Frontal cortex (tissue), 4 donors: ENCODE data around the gene RAB40C. TPM values are rescaled to one million over a fixed set of nuclear protein-coding genes. Genes with fewer than 3 reads are reported as not detected.

Experiments
- DNase-seq, 2 donors: peaks; one replicate each; pipeline ENCODE4 v3.0.0; 2012; ENCODE audit warnings: low spot score in 2 of 2
- FAIRE-seq: peaks from 2 replicates; lab custom pipeline; 2012; peaks lifted over from hg19 to GRCh38; lab: Jason Lieb, UNC
- total RNA-seq: library from RNA; depleted of rRNA; stranded (reverse); fragments of >200 nt; gene quantifications from one replicate; pipeline ENCODE4 v1.2.3, GENCODE V29; 2014
- donor health status: control.
- donor health status: control.
- donor health status: control.

The RAB40C gene
- total RNA-seq, 1 donor from 2014 or later = 25.3 TPM

GRCh38 chr16:606656-607307, 16.9 kb downstream of the RAB40C start:
- no peak for FAIRE-seq
- DNase-seq = no peak

GRCh38 chr16:608019-608418, 18.2 kb downstream of the RAB40C start:
- no peak for FAIRE-seq
- no peak for DNase-seq

- DNase-seq (no peak), FAIRE-seq (no peak)
These were observed 19.4 kb downstream of the RAB40C start for GRCh38 chr16:609316-609715.

GRCh38 chr16:609984-610383, 20.1 kb downstream of the RAB40C start:
- DNase-seq (no peak), FAIRE-seq (no peak)

- FAIRE-seq (no peak), DNase-seq (peak in 1 of 2 donors; percentile 87)
These were observed 20.9 kb downstream of the RAB40C start for GRCh38 chr16:610513-611381.

GRCh38 chr16:615122-615521, 25.3 kb downstream of the RAB40C start:
- no peak for DNase-seq
- FAIRE-seq = no peak

- DNase-seq (no peak), FAIRE-seq (no peak)
These were observed 27.1 kb downstream of the RAB40C start for GRCh38 chr16:616733-617586.

- FAIRE-seq (no peak), DNase-seq (no peak)
These were observed 28.0 kb downstream of the RAB40C start for GRCh38 chr16:617855-618254.

- FAIRE-seq (no peak), DNase-seq (no peak)
These were observed 29.7 kb downstream of the RAB40C start for GRCh38 chr16:619476-620100.

- no peak for DNase-seq
- no peak for FAIRE-seq
These were observed 31.0 kb downstream of the RAB40C start for GRCh38 chr16:620700-621525.

GRCh38 chr16:621526-622105, 31.8 kb downstream of the RAB40C start:
- no peak for DNase-seq
- FAIRE-seq = no peak

- no peak for FAIRE-seq
- DNase-seq = no peak
These were observed 33.0 kb downstream of the RAB40C start for GRCh38 chr16:622920-623280.

GRCh38 chr16:624526-625070, 34.7 kb downstream of the RAB40C start:
- FAIRE-seq = no peak

GRCh38 chr16:625117-625976, 35.5 kb downstream of the RAB40C start:
- DNase-seq (no peak), FAIRE-seq (no peak)

More at GRCh38 chr16:624526-625070, 34.7 kb downstream of the RAB40C start:
- peak in 1 of 2 donors; percentile 49 for DNase-seq

- no peak for FAIRE-seq
- no peak for DNase-seq
These were observed 36.3 kb downstream of the RAB40C start for GRCh38 chr16:625977-626765.

- FAIRE-seq (no peak), DNase-seq (peak in 1 of 2 donors; percentile 57)
These were observed 37.1 kb downstream of the RAB40C start for GRCh38 chr16:626787-627453.
